ENCODE measurements around the gene RECQL5.

GRCh38 chr17:75636381-75637142 lies 30.4 kb downstream of the RECQL5 start:
- TF ChIP-seq POLR2A (IDR thresholded peaks at IDR 0.05): no peak
- no peak for TF ChIP-seq CTCF (IDR thresholded peaks at IDR 0.05)
